GM12874 (cell line): ENCODE data around the gene ESYT2.

ENCODE experiments used
- CTCF ChIP-seq: IDR thresholded peaks from 2 replicates; pipeline ENCODE4 v1.5.1; 2011; ENCODE audit warnings: low read depth, mild to moderate bottlenecking, control low read depth, low read length, moderate library complexity; ENCODE audit not compliant: insufficient read depth

The ESYT2 gene

GRCh38 chr7:158825628-158826289 is 3.5 kb downstream of the ESYT2 start:
- no peak for TF ChIP-seq CTCF

GRCh38 chr7:158824028-158824427 is 5.3 kb downstream of the ESYT2 start:
- no peak for TF ChIP-seq CTCF

- no peak for TF ChIP-seq CTCF
These were observed 7.9 kb downstream of the ESYT2 start for GRCh38 chr7:158821171-158822031.

GRCh38 chr7:158820656-158821055 is 8.7 kb downstream of the ESYT2 start:
- TF ChIP-seq CTCF: no peak

GRCh38 chr7:158819571-158820203 is 9.6 kb downstream of the ESYT2 start:
- TF ChIP-seq CTCF: no peak

GRCh38 chr7:158818325-158819213 is 10.7 kb downstream of the ESYT2 start:
- TF ChIP-seq CTCF: no peak
